Fibroblast of villous mesenchyme (primary cell): ENCODE measurements around the gene PBX1. TPM values are rescaled to one million over a fixed set of nuclear protein-coding genes. Genes with fewer than 3 reads are reported as not detected.

Source experiments
- DNase-seq: peaks from one replicate; pipeline ENCODE4 v3.0.0-alpha.2; 2010; ENCODE audit warnings: low read depth
- H3K4me3 ChIP-seq: 2 replicates; pipeline ENCODE4 v1.5.1; 2011; ENCODE audit warnings: low read depth, mild to moderate bottlenecking, low read length
- CTCF ChIP-seq: IDR thresholded peaks from 2 replicates; pipeline ENCODE4 v1.5.1; 2012; ENCODE audit warnings: low read depth, mild to moderate bottlenecking, low read length; ENCODE audit not compliant: insufficient read depth
- total RNA-seq: library from RNA; depleted of rRNA; stranded (reverse); fragments of >200 nt; gene quantifications from 2 replicates; pipeline ENCODE4 v1.2.3, GENCODE V29; 2012

The PBX1 gene
- total RNA-seq, 1 donor, result 67.4 TPM

- no peak for DNase-seq
- no peak overlapping the region for H3K4me3 ChIP-seq
- TF ChIP-seq CTCF, result no peak
These were observed 247.5 kb downstream of the PBX1 start for GRCh38 chr1:164806531-164806930.

DNA sequence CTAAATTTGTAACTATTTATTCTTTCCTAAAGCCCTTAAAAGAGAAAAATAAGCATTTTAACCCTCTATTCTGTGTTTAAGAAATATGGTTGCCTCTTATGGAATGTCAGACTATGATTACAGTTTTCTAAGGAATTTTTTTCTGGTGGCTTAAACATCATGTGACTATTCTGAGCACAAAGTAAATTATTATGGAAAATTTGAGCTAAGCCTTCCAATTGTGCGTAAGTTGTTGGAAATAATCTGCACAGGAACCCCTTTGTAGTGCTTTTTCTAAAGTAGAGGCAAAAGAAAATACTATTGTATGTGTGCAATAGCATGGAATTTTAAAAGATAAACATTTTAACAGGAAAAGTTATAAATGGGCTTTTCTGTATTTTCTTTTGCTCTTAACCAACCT lies 254.8 kb downstream of the PBX1 start:
- no peak for DNase-seq
- TF ChIP-seq CTCF, result no peak
- no peak overlapping the region for H3K4me3 ChIP-seq

- TF ChIP-seq CTCF, result no peak
- DNase-seq, result no peak
- H3K4me3 ChIP-seq, result no peak overlapping the region
These were observed 262.7 kb downstream of the PBX1 start for GRCh38 chr1:164821648-164822047.

GRCh38 chr1:164823486-164824279 lies 264.7 kb downstream of the PBX1 start:
- peak; percentile 11 for TF ChIP-seq CTCF
- peak; percentile 93 for DNase-seq
- no peak overlapping the region for H3K4me3 ChIP-seq

DNA sequence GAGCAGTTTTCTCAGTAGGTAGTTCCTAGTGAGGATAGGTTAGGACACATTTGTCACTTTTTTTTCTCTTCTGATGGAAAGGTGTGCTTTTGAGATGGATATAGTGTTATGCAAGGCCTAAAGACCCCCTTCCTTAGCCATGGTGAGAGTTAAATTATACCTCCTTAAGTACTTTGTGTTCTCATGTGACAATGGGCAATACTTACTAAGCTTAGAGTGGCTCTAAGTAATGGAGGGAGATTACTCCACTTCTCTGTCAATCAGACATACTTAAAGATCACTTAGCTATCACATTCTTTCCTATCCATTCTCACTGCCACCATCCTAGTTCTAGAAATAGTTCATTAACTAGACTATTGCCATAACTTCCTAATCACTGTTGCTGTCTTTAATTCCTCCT lies 265.6 kb downstream of the PBX1 start:
- DNase-seq, result no peak
- no peak overlapping the region for H3K4me3 ChIP-seq
- no peak for TF ChIP-seq CTCF

- DNase-seq, result no peak
- H3K4me3 ChIP-seq, result no peak overlapping the region
- no peak for TF ChIP-seq CTCF
These were observed 271.6 kb downstream of the PBX1 start for GRCh38 chr1:164830628-164831027.

GRCh38 chr1:164834641-164835040 lies 275.7 kb downstream of the PBX1 start:
- no peak for TF ChIP-seq CTCF
- peak; percentile 47 for DNase-seq
- no peak overlapping the region for H3K4me3 ChIP-seq
